ENCODE data around the gene MAP2K1.

The MAP2K1 gene

GRCh38 chr15:66505430-66505811 is 118.7 kb downstream of the MAP2K1 start:
- Histone ChIP-seq H3K27me3 (replicated peaks; ENCODE audit: insufficient read depth, low read length) (no peaks in the 10 kb centered on the region), H3K9me3 (replicated peaks; ENCODE audit: insufficient read depth, low read length) (no peaks in the 10 kb centered on the region), H3F3A (ENCODE audit: insufficient read depth, low read length) (peaks cover 45% of the 10 kb centered on the region), H3K36me3 (replicated peaks; ENCODE audit: insufficient read depth, low read length) (peaks cover 24% of the 10 kb centered on the region; the same call in 1 of the 2 replicates), H4K20me1 (ENCODE audit: insufficient read depth, low read length) (peaks cover 9% of the 10 kb centered on the region), H3K27ac (ENCODE audit: low read length) (peak overlapping the region; percentile 94), H3K4me3 (ENCODE audit: low read length) (peak overlapping the region; percentile 94), H3K79me2 (ENCODE audit: low read length) (peaks cover 82% of the 10 kb centered on the region), H2AFZ (ENCODE audit: low read length) (peak overlapping the region; percentile 96), H3K9ac (ENCODE audit: low read length) (peak overlapping the region; percentile 92), H3K9me2 (replicated peaks; ENCODE audit: insufficient read depth, low read length) (no peaks in the 10 kb centered on the region), H3K4me1 (ENCODE audit: low read length) (peaks cover 18% of the 10 kb centered on the region), H3K4me2 (ENCODE audit: low read depth, low read length) (peak overlapping the region; percentile 79)
- no peak for TF ChIP-seq EZH2 (optimal IDR thresholded peaks at IDR 0.05; ENCODE audit: low read depth, low read length)
- TF ChIP-seq CTCF (IDR thresholded peaks at IDR 0.05; ENCODE audit: low read length) = no peak
- TF ChIP-seq EZH2phosphoT487 (IDR thresholded peaks at IDR 0.05; ENCODE audit: low read length) = no peak
- no peak for DNase-seq

GRCh38 chr15:66505818-66506217 is 119.1 kb downstream of the MAP2K1 start:
- Histone ChIP-seq H3K9me3 (replicated peaks; ENCODE audit: insufficient read depth, low read length) (no peaks in the 10 kb centered on the region), H3K79me2 (ENCODE audit: low read length) (peaks cover 78% of the 10 kb centered on the region), H3K9me2 (replicated peaks; ENCODE audit: insufficient read depth, low read length) (no peaks in the 10 kb centered on the region), H3K9ac (ENCODE audit: low read length) (peak overlapping the region; percentile 92), H3K4me1 (ENCODE audit: low read length) (peaks cover 18% of the 10 kb centered on the region), H4K20me1 (ENCODE audit: insufficient read depth, low read length) (peaks cover 9% of the 10 kb centered on the region), H3K27me3 (replicated peaks; ENCODE audit: insufficient read depth, low read length) (no peaks in the 10 kb centered on the region), H3K36me3 (replicated peaks; ENCODE audit: insufficient read depth, low read length) (peaks cover 21% of the 10 kb centered on the region; the same call in 1 of the 2 replicates), H2AFZ (ENCODE audit: low read length) (peak overlapping the region; percentile 96), H3K4me2 (ENCODE audit: low read depth, low read length) (peak overlapping the region; percentile 79), H3K4me3 (ENCODE audit: low read length) (peak overlapping the region; percentile 94), H3K27ac (ENCODE audit: low read length) (no peak overlapping the region), H3F3A (ENCODE audit: insufficient read depth, low read length) (peaks cover 41% of the 10 kb centered on the region)
- no peak for DNase-seq
- TF ChIP-seq EZH2 (optimal IDR thresholded peaks at IDR 0.05; ENCODE audit: low read depth, low read length) (no peak), EZH2phosphoT487 (IDR thresholded peaks at IDR 0.05; ENCODE audit: low read length) (no peak), CTCF (IDR thresholded peaks at IDR 0.05; ENCODE audit: low read length) (no peak)

- peaks cover 52% of the 10 kb centered on the region for H3K79me2 ChIP-seq (ENCODE audit: low read length)
- H3K27ac ChIP-seq (ENCODE audit: low read length) = no peak overlapping the region
- no peak overlapping the region for H3K4me2 ChIP-seq (ENCODE audit: low read depth, low read length)
- no peak for DNase-seq
- H3K9ac ChIP-seq (ENCODE audit: low read length) = no peak overlapping the region
- peaks cover 15% of the 10 kb centered on the region for H3F3A ChIP-seq (ENCODE audit: insufficient read depth, low read length)
- H3K27me3 ChIP-seq (replicated peaks; ENCODE audit: insufficient read depth, low read length) = no peaks in the 10 kb centered on the region
- no peak overlapping the region for H2AFZ ChIP-seq (ENCODE audit: low read length)
- no peaks in the 10 kb centered on the region for H3K36me3 ChIP-seq (replicated peaks; ENCODE audit: insufficient read depth, low read length)
- 0 out of 2 replicates have a peak, but pooled peaks cover 4% of the 10 kb centered on the region for H3K4me1 ChIP-seq (ENCODE audit: low read length)
- no peaks in the 10 kb centered on the region for H3K9me2 ChIP-seq (replicated peaks; ENCODE audit: insufficient read depth, low read length)
- no peak for TF ChIP-seq CTCF (IDR thresholded peaks at IDR 0.05; ENCODE audit: low read length)
- TF ChIP-seq EZH2phosphoT487 (IDR thresholded peaks at IDR 0.05; ENCODE audit: low read length) = no peak
- TF ChIP-seq EZH2 (optimal IDR thresholded peaks at IDR 0.05; ENCODE audit: low read depth, low read length) = no peak
- no peak overlapping the region for H3K4me3 ChIP-seq (ENCODE audit: low read length)
- H4K20me1 ChIP-seq (ENCODE audit: insufficient read depth, low read length) = no peaks in the 10 kb centered on the region
- H3K9me3 ChIP-seq (replicated peaks; ENCODE audit: insufficient read depth, low read length) = no peaks in the 10 kb centered on the region
Observed at GRCh38 chr15:66508293-66508883, 121.7 kb downstream of the MAP2K1 start.
